Nephron (organoid): ENCODE results near the gene FSTL1.

Experiments
- H3K27ac Mint-ChIP-seq, 3 experiments: 2 replicates each; pipeline ENCODE4 v1.8.0; 2020; ENCODE audit warnings: mixed read lengths in 3 of 3, mild to moderate bottlenecking in 2 of 3, moderate library complexity in 1 of 3
- H3K27me3 Mint-ChIP-seq: 2 replicates; pipeline ENCODE4 v1.8.0; 2021; ENCODE audit warnings: low read depth, mild to moderate bottlenecking, moderate library complexity, mixed read lengths
- H3K36me3 Mint-ChIP-seq: 2 replicates; pipeline ENCODE4 v1.8.0; 2020; ENCODE audit warnings: low read depth, mixed read lengths
- H3K4me1 Mint-ChIP-seq: 2 replicates; pipeline ENCODE4 v1.8.0; 2020; ENCODE audit warnings: mixed read lengths
- H3K4me3 Mint-ChIP-seq, 3 experiments: 2 replicates each; pipeline ENCODE4 v1.8.0; 2020; ENCODE audit warnings: mild to moderate bottlenecking in 3 of 3, mixed read lengths in 3 of 3, moderate library complexity in 2 of 3
- H3K9me3 Mint-ChIP-seq: 2 replicates; pipeline ENCODE4 v1.8.0; 2020; ENCODE audit warnings: mixed read lengths
- CTCF ChIP-seq, 3 experiments: fragments of 200-600 bp; sonication (generic); IDR thresholded peaks; one replicate each; pipeline ENCODE4 v1.5.0; 2021; ENCODE audit warnings: antibody characterized with exemption in 3 of 3; ENCODE audit not compliant: unreplicated experiment in 3 of 3

The FSTL1 gene

GRCh38 chr3:120477781-120478180, 27.0 kb upstream of the FSTL1 start:
- peaks cover 5% of the 10 kb centered on the region for H3K9me3 Mint-ChIP-seq
- H3K27ac Mint-ChIP-seq = no peak overlapping the region
- TF ChIP-seq CTCF (IDR thresholded peaks at IDR 0.05; ENCODE audit: unreplicated experiment in 3 of 3) = no peak
- H3K4me1 Mint-ChIP-seq = no peaks in the 10 kb centered on the region
- H3K27me3 Mint-ChIP-seq = peaks cover 4% of the 10 kb centered on the region
- H3K4me3 Mint-ChIP-seq = no peak overlapping the region
- no peaks in the 10 kb centered on the region for H3K36me3 Mint-ChIP-seq

GRCh38 chr3:120475722-120476377, 25.1 kb upstream of the FSTL1 start:
- H3K27me3 Mint-ChIP-seq = peaks cover 4% of the 10 kb centered on the region
- H3K36me3 Mint-ChIP-seq = no peaks in the 10 kb centered on the region
- H3K27ac Mint-ChIP-seq = no peak overlapping the region
- H3K9me3 Mint-ChIP-seq = peaks cover 10% of the 10 kb centered on the region
- H3K4me3 Mint-ChIP-seq = no peak overlapping the region
- peaks cover 16% of the 10 kb centered on the region for H3K4me1 Mint-ChIP-seq
- no peak for TF ChIP-seq CTCF (IDR thresholded peaks at IDR 0.05; ENCODE audit: unreplicated experiment in 3 of 3)

GRCh38 chr3:120473896-120474675, 23.3 kb upstream of the FSTL1 start:
- H3K27me3 Mint-ChIP-seq = peaks cover 4% of the 10 kb centered on the region
- no peak overlapping the region for H3K27ac Mint-ChIP-seq
- peaks cover 25% of the 10 kb centered on the region for H3K4me1 Mint-ChIP-seq
- H3K9me3 Mint-ChIP-seq = peaks cover 10% of the 10 kb centered on the region
- TF ChIP-seq CTCF (IDR thresholded peaks at IDR 0.05; ENCODE audit: unreplicated experiment in 3 of 3) = no peak
- no peaks in the 10 kb centered on the region for H3K36me3 Mint-ChIP-seq
- no peak overlapping the region for H3K4me3 Mint-ChIP-seq

- H3K4me1 Mint-ChIP-seq = peaks cover 26% of the 10 kb centered on the region
- no peaks in the 10 kb centered on the region for H3K36me3 Mint-ChIP-seq
- no peak for TF ChIP-seq CTCF (IDR thresholded peaks at IDR 0.05; ENCODE audit: unreplicated experiment in 3 of 3)
- peaks cover 4% of the 10 kb centered on the region for H3K27me3 Mint-ChIP-seq
- no peak overlapping the region for H3K4me3 Mint-ChIP-seq
- peaks cover 10% of the 10 kb centered on the region for H3K9me3 Mint-ChIP-seq
- no peak overlapping the region for H3K27ac Mint-ChIP-seq
Measured at GRCh38 chr3:120473389-120473788, 22.6 kb upstream of the FSTL1 start.

- H3K27ac Mint-ChIP-seq = peak overlapping the region in 2 of 3 experiments; percentile 20 to 63
- no peaks in the 10 kb centered on the region for H3K36me3 Mint-ChIP-seq
- H3K4me1 Mint-ChIP-seq = peaks cover 34% of the 10 kb centered on the region
- H3K27me3 Mint-ChIP-seq = peaks cover 4% of the 10 kb centered on the region
- H3K4me3 Mint-ChIP-seq = no peak overlapping the region
- TF ChIP-seq CTCF (IDR thresholded peaks at IDR 0.05; ENCODE audit: unreplicated experiment in 3 of 3) = no peak
- peaks cover 10% of the 10 kb centered on the region for H3K9me3 Mint-ChIP-seq
Measured at GRCh38 chr3:120472121-120472844, 21.5 kb upstream of the FSTL1 start.
